ENCODE data around the gene C1orf226.

Gene C1orf226

DNA sequence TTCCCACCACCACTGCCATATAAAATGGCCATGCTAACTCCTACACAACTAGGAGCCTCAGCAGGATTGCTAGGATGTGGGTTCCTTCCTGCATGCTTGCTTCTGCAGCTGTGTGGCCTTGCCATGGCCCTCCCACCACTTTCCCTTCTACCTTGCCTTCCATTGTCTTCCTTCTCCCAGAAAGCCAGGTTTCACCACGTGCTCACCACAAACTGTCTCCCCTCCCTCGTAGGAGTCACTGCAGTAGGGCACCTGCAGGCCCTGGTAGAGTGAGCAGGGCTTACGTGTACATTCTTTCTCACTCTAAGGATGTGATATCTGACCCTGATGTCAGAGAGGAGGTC is 3.7 kb downstream of the C1orf226 start:
- Histone ChIP-seq H3K9me3 (no peaks in the 10 kb centered on the region), H3K27ac (no peak overlapping the region), H3K4me3 (ENCODE audit: low read depth in 1 of 2, low read length in 1 of 2) (no peak overlapping the region), H3K4me1 (ENCODE audit: control insufficient read depth in 1 of 2, insufficient read depth in 1 of 2, low read depth in 1 of 2, low read length in 1 of 2) (peaks cover 4 to 9% of the 10 kb centered on the region in 2 experiments), H3K27me3 (no peaks in the 10 kb centered on the region), H3K36me3 (peaks cover 23% of the 10 kb centered on the region)
- TF ChIP-seq, protein P1, sequence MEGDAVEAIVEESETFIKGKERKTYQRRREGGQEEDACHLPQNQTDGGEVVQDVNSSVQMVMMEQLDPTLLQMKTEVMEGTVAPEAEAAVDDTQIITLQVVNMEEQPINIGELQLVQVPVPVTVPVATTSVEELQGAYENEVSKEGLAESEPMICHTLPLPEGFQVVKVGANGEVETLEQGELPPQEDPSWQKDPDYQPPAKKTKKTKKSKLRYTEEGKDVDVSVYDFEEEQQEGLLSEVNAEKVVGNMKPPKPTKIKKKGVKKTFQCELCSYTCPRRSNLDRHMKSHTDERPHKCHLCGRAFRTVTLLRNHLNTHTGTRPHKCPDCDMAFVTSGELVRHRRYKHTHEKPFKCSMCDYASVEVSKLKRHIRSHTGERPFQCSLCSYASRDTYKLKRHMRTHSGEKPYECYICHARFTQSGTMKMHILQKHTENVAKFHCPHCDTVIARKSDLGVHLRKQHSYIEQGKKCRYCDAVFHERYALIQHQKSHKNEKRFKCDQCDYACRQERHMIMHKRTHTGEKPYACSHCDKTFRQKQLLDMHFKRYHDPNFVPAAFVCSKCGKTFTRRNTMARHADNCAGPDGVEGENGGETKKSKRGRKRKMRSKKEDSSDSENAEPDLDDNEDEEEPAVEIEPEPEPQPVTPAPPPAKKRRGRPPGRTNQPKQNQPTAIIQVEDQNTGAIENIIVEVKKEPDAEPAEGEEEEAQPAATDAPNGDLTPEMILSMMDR (IDR thresholded peaks at IDR 0.05), result no peak

DNA sequence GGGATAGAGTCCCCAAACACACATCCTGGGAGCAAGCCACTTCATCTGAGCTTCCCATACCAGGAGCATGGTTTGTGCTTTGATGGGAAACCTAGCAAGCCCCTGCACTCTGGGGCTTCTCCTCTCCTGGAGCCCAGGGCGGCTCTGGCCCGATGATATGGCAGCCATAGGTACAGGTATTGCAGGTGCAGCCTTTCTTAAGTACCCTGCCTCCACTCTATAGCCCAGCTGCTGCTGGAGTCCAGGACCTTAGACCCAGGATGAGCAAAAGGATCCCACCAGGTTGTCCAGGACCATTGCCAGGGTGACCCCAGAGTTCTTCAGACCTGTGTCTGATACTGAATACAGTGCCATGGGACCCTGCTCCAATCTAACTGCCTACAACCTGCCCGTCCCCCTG is 4.2 kb downstream of the C1orf226 start:
- Histone ChIP-seq H3K27ac (no peak overlapping the region), H3K9me3 (no peaks in the 10 kb centered on the region)

DNA sequence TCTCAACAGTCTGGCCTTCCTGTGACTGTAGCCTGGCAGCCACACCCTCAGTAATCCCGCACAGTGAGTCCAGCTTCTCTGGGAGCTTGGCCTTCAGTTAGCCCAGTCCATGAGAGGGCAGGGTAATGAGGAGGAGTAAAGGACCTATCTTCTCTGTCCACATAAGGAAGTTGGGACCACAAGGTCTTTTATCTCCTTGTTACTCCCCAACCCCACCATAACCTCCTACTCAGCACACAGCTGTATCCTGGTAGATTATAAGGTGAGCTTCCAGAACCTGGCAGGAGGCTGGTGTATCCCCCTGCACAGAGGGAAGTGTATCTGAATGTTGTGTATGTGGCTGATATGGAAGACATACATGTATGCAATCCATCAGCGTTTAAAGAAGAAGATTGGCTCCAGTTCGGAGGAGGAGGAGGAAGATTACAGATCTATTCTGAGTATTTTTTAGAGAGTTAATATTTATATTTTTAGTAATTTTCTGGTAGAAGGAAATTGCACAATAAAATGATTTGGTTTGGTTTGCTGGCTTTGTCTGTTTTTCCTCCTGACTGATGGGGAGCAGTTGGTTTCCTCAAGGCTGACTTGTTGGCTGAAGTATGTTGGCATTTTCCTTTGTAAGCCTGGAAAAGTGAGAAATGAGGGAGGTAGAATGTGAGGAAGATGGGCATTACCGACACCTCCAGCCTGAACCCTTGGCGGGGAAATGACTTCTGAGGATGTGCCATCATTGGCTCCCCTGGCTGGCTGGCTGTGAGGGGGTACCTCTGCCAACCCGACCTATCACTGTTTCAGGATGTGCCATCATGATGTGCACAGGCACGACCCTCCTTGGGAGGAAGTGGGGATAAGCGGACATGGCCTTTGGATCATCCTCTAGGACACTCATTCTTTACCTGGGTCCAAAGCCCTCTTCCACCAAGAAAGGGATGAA is 5.0 kb downstream of the C1orf226 start:
- H3K4me3 ChIP-seq (ENCODE audit: low read depth in 1 of 2, low read length in 1 of 2), result no peak overlapping the region
- no peaks in the 10 kb centered on the region for H3K27me3 ChIP-seq
- TF ChIP-seq, protein P1 (IDR thresholded peaks at IDR 0.05), result no peak
- no peaks in the 10 kb centered on the region for H3K9me3 ChIP-seq
- H3K4me1 ChIP-seq (ENCODE audit: control insufficient read depth in 1 of 2, insufficient read depth in 1 of 2, low read depth in 1 of 2, low read length in 1 of 2), result peaks cover 4 to 9% of the 10 kb centered on the region in 2 experiments
- H3K36me3 ChIP-seq, result peaks cover 23% of the 10 kb centered on the region
- no peak overlapping the region for H3K27ac ChIP-seq

More for the DNA sequence above, 4.2 kb downstream of the C1orf226 start:
- H3K27me3 ChIP-seq, result no peaks in the 10 kb centered on the region
- H3K4me1 ChIP-seq (ENCODE audit: control insufficient read depth in 1 of 2, insufficient read depth in 1 of 2, low read depth in 1 of 2, low read length in 1 of 2), result peaks cover 4 to 9% of the 10 kb centered on the region in 2 experiments
- H3K4me3 ChIP-seq (ENCODE audit: low read depth in 1 of 2, low read length in 1 of 2), result no peak overlapping the region
- TF ChIP-seq, protein P1 (IDR thresholded peaks at IDR 0.05), result no peak
- H3K36me3 ChIP-seq, result peaks cover 23% of the 10 kb centered on the region

DNA sequence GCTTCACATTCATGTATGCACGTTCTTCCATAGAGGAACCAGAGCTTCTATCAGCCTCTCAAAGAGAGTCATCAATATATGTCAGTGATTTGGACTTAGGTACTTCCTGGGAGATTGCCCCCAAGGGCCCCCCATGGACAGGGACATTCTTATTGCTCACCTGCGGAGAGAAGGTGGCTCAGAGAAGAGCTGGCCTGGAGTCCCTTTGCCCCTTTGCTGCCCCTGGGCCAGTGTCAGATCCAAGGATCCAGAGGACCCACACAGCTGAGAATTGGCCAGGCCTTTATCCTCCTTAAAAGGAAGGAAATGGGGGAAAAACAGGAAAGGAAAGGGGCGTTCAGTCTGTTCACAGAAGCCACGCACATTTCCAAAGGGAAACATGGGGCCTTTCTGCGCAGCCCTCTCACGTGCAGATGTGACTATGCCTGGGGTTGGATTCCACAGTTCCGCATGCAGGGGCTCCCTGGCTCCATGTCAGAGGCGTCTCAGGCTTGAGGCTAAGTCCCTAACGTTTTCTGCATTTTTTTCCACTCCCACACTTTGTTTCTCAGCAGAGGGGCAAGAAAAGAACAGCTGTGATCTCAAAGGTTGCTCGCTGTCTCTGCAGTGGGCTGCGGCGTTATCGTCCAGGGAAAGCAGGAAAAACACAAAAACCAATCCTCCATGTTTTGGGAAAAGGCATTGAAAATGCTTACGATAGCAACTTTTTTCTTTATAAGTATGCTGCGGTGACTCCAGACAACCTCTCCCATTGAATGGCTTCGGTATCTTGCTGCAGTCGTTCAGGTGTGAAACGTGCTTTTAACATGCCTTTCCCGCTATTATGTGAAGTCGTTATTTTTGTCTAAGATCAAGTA is 5.9 kb downstream of the C1orf226 start:
- H3K9me3 ChIP-seq, result no peaks in the 10 kb centered on the region
- TF ChIP-seq, protein P1 (IDR thresholded peaks at IDR 0.05), result no peak
- no peak overlapping the region for H3K4me3 ChIP-seq (ENCODE audit: low read depth in 1 of 2, low read length in 1 of 2)
- H3K27ac ChIP-seq, result no peak overlapping the region
- peaks cover 9% of the 10 kb centered on the region in 2 experiments for H3K4me1 ChIP-seq (ENCODE audit: control insufficient read depth in 1 of 2, insufficient read depth in 1 of 2, low read depth in 1 of 2, low read length in 1 of 2)
- no peaks in the 10 kb centered on the region for H3K27me3 ChIP-seq
- peaks cover 19% of the 10 kb centered on the region for H3K36me3 ChIP-seq

DNA sequence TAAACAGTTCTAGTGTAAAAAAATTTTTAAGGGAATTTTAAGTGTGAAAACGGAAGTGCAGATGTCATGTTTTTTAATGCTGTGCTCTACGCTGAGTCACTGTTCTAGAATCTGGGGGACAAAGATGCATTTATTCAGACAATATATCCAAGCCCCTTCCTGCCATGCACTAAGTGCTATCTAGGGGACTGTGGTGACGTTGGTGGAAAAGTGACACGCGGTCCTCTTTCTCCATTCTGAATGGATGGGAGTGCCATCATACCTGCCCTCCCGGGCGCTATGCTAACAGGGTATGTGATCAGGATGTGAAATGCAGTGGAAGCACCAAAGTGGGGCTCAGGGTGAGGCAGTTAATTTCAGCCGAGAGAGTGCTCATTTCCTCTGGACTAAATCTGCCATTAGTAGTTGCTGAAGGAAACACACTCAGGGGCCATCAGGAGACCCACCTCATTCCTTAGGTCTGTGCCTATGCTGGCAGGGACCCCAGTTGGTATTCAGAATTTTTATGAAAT is 6.6 kb downstream of the C1orf226 start:
- H3K36me3 ChIP-seq, result peaks cover 13% of the 10 kb centered on the region
- H3K27me3 ChIP-seq, result no peaks in the 10 kb centered on the region
- no peak overlapping the region for H3K4me3 ChIP-seq (ENCODE audit: low read depth in 1 of 2, low read length in 1 of 2)
- peaks cover 9% of the 10 kb centered on the region in 2 experiments for H3K4me1 ChIP-seq (ENCODE audit: control insufficient read depth in 1 of 2, insufficient read depth in 1 of 2, low read depth in 1 of 2, low read length in 1 of 2)
- H3K9me3 ChIP-seq, result no peaks in the 10 kb centered on the region
- H3K27ac ChIP-seq, result no peak overlapping the region
- TF ChIP-seq, protein P1 (IDR thresholded peaks at IDR 0.05), result no peak
